GM19463 (cell line): ENCODE measurements around the gene TUBA3C.

ENCODE experiments used
- ATAC-seq: cut with Tn5 transposase; IDR thresholded peaks from one replicate; pipeline ENCODE4 v1.9.1; 2021; ENCODE audit warnings: mild to moderate bottlenecking, moderate library complexity; ENCODE audit not compliant: unreplicated experiment

Gene TUBA3C

DNA sequence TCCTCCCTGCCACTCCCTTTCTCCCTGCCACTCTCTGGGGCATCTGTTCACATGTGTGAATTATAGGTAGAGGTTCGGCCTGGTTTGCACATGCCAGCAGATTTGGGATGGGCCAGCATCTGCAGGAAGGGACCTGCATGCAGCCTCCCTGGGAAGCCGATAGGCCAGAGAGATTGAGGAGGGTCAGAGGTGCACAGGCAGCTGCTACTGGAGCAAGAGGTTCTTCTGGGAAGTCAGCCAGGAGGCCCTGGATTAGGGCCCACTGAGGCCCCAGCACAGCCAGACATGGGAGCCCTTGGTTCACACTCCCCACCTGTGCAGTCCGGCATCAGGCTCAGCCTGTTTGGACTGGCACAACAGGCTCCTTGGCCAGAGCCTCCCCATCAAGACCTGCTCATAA, 12.1 kb downstream of the TUBA3C start:
- ATAC-seq = no peak

DNA sequence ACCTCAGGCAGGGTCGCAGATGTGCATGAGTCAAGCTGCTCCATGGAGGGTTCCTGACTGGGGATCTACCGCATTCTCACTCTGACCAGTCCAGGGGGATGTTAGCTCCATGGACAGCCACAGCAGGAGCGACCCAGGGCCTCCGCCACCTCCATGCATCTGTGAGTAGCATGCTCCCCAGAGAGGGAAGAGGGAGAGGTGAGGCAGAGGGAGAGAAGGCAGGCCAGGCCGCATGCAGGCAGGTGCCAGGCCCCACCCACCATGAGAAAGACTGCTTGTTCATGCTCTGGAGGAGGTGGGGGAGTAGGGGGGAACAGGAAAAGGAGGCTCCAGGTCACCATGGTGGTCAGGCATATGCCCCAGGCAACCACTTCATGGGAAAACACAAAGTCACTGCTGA, 20.3 kb downstream of the TUBA3C start:
- ATAC-seq = no peak

DNA sequence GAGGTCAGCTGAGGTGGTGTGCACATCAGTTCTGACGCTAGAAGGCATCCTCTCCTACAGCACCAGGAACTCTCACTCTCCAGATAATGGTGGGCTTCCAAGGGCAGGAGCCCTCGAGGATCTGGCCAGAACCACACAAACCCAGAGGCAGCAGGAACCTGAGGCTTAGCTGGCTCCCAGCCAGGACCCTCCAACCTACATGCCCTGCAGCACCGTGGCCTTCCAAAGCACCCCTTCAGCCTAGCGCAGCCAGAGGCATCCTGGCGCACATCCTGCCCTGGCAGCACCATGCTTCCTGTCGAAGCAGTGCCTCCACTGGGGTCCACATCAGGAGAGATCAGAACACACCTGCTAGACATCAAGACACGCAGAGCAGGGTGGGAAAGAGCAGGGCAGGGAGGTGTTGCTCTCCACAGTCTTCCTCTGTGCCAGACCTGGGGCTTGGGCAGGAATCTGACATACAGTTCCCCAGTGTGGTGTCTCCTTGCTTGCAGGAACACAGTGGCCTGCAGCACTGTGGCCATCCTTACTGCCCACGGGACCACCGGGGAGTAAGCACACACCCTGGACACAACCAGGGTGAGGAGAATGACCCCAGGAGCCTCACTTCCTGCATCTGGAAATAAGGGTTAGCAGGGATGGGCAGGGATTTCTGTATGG, 21.7 kb downstream of the TUBA3C start:
- no peak for ATAC-seq

DNA sequence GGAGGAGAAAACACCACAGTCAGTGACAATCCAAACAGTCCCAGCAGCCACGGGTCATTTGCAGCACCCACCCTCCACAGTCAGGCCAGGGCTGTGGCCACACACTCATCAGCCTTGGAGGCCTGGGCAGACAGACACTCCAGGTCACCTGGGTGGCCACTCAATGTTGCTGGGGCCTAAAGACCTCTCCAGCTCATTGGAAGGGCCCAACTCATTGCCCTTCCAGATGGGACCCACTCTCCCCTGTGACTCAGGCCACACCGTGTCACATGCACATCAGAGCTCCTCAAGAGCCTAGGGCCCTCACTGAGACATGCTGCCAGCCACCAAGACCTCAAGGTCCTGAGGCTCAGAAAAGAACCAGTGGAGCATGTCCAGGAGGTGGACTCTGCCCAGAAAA, 22.4 kb downstream of the TUBA3C start:
- ATAC-seq = no peak

DNA sequence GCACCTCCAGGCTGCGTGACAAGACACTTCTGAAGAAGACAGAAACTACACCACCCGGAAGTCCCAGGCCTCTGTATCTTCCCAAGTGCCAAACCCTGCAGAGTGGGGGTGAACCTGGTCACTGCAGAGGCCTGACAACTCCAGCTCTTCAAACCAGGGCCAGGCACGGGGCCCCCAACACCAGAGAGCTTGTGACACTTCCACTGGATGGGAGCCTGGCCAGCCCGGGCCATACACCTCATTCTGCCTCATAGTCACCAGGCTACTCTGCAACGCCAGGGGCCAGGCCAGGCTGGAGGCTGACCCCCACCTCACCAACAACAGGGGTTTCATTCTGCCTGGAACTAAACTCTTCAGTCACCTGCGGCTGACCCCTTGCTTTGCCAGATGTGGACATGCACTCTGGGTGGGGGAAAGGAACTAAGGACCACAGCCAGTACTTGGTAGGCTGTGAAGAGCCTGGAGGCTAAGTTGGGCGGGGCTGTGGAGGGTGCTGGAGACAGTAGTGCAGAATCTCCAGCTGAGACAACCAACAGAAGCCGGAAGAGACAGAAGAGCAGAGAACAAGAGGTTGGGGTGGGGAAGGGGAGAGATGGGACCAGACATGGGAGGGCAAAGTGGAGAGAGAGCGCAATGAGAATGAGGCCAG, 23.0 kb downstream of the TUBA3C start:
- ATAC-seq = no peak

DNA sequence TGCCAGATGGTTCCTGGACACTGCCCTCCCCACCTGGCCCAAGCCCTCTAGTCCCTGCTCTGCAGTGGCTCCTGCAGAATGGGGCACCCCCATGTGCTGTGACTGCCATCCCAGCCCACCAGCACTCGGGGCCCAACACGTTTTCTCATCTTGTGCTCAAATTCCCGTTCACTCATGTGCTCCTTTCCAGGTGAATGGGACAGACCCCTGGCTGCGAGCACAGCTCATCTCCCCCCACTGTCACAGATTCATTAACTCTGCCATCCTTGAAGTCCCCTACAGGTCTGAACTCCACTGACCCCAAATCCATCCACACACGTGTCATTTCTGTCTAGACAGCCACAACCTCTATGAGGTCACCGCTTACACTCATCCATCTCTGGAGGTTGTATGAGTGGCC, 23.6 kb downstream of the TUBA3C start:
- no peak for ATAC-seq

DNA sequence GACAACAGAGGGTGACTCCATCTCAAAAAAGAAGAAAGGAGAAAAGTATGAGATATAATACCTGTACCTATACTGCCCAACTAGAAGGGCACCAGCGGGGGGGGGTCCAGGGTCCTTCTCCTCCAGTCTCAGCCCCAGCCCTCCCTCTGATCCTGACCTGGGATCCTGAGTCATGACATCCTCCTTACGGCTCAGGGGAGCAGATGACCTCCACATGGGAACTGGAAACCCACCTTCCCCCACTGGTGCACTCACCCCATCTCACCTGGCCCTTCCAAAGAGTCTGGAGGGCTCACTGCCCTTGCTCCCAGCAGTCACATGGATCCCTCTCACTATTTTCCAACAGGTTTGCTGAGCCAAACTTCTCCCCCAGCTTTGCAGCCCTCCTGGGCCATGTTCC, 24.2 kb downstream of the TUBA3C start:
- ATAC-seq = no peak

DNA sequence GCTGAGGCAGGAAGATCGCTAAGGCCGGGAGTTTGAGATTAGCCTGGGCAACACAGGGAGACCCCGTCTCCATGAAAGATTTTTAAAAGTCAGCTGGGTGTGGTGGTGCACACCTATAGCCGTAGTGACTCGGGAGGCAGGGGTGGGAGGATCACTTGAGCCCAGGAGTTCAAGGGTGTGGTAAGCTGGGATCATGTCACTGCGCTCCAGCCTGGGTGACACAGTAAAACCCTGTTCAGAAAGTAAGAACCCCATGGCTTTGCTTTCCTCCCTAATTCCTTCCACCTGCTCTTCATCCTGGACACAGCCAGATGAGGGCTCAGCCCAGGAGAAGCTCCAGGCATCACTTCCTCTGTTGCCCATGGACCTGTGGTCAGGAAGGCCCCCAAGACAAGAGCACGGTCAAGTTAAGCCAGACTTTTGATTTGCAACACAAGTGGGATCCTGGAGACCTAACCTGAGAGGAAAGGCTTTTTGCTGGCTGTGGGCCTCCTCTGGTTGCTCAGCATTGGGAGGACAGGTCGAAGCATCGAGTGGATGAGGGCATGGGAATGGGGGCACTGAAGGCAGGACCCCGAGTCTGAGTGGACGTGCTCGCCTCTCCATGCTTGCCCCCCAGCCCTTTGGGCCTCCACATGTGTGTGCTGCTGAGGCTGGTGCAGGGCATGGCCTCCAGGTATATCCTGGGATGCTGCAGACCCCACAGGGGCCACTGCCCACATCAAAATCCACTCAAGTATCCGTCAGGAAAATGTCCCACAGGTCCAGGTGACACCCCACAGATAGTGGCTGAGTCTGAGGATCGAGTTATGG, 25.4 kb downstream of the TUBA3C start:
- ATAC-seq = no peak

DNA sequence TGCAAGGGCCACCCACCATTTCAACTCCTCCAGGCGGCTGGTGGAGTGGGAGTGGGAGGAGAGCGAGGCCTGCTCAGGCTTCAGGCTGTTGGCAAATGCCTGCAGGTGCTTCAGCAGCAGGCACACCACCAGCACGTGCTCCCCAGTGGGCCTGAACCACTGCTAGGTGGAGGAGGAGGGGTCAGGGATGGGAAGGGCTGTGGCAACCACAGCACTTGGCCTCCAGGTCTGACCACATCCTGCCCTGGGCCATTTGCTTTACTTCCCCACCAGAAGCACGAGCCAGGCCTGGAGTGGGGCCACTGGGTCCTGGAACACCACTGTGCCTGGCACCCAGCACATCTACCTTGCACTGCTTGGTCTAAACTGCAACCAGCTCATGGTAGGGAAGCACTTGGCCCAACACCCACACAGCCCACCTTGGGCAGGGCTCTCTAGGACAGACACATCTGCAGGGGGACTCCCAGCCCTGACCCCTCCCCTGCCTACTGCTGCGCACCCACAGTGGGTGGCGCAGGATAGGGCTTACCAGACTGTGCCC, 26.2 kb downstream of the TUBA3C start:
- ATAC-seq = no peak

DNA sequence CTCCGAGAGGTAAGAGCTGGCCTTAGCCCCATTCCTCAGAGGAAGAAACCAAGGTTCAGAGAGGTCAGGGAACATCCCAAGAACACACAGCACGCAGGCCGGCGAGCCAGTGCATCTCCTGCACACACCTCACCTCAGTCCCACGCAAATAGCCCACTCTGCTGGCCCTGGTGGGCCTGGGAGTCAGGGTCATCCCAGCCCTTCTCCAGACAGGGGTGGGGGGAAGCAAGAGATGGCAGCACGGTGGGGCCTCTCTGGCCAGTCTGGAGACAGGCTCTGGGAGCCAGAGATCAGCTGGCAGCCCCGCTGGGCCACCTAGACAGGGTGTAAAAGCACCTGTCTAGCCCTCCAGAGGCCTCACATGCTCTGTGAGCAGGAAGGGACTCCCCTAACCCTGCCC, 26.8 kb downstream of the TUBA3C start:
- ATAC-seq = no peak

DNA sequence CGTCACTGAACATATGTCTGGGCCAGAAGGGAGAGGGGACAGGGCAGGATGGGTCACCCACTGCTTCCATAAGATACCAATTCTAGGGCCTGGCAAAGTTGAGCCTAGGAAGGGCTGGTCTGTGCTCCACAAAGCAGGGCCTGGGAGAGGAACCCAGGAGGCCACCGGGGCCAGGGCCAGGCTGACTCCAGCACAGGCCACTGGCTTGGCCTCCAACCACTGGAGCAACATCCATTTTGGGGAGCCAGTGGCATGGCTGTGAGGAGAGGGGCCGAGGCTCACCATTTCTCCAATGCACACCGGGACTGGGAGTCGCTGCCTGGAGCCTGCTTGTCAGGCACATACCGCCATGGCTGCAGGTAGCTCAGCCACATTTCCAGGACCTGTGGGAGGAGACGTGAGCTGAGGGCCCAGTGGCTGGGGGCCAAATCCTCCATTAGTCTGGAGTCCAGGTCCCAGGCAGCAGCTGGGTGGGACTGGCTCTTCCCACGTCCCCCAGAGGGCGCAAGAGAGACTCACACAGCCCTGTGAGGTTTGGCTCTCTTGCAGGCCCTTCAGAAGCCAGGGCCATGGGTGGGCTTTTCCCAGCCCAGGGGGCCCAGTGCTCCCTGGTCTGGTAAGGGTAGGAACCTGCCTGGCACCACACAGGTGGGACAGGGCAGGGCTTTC, 27.7 kb downstream of the TUBA3C start:
- no peak for ATAC-seq

DNA sequence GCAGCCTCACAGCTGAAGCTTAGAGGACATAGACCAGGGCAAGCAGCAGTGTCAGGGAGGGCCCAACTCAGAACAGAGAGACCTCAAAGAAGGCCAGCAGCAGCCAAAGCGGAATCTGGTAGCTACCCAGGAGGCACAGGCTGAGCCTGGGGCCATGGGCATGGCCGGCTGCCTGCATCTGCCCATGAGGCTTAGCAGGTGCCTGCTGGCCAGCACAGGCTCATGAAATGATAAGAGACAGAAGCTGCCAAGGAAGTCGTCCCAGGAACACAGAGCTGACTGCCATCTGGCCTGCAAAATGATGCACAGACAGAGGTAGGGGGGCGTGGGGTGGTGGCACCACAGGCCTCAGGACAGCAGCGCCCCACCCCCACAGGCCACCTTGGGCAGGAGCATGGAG, 29.2 kb downstream of the TUBA3C start:
- ATAC-seq = no peak

DNA sequence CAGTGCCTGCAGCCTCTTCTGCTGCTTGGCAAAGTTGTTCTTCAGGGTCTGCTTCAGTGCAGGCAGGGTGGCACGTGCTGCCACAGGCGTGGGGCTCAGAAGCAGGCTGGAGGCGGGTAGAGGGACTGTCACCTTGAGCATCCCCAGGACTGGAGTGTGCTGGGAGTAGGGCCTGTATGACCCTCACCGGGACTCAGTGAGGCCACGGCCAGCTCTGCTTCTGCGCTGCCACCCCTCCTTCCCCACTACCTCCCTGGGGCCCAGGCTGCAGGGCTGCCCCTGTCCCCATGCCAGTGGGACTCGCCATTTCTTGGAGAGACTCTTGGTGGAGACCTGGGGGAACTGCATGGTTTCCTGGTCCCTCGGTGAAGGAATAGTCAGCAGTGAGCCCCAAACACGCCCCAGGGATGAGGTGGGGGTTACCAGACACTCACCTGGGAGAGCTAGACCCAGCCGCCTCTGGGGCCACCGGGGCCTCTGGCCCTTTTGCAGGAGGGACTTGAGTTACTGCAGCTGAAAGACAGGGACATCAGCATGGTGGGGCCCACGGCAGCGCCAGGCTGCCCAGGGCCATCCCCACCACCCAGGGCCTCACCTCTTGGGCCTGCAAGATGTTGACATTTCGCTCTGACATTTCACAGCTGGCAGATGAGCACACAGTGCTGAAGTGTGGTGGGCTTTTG, 29.9 kb downstream of the TUBA3C start:
- no peak for ATAC-seq

DNA sequence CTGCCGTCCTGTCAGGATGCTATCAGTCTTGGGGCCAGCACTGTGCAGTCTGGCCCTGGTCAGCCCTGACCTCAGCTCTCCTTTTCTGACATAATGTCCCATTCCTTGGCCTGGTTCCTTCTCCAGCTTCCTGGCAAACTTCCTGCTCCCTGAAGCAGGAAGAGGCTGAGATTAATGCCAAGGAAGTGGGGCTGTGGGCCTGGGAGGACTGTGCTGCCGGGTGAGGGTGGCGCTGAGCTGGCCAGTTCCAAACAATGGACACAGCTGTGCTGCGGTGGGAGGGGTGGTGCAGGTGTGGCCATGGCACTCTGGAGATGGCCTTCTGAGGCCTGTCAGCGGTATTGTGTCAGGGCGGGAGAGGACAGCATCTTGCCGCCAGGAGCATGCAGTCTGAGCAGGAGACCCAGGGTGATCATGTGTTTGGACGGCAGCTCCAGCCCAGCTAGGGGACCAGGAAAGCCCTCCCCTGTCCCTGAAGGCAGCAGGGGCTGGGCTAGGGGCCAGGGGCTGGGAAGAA, 30.9 kb downstream of the TUBA3C start:
- ATAC-seq = no peak

DNA sequence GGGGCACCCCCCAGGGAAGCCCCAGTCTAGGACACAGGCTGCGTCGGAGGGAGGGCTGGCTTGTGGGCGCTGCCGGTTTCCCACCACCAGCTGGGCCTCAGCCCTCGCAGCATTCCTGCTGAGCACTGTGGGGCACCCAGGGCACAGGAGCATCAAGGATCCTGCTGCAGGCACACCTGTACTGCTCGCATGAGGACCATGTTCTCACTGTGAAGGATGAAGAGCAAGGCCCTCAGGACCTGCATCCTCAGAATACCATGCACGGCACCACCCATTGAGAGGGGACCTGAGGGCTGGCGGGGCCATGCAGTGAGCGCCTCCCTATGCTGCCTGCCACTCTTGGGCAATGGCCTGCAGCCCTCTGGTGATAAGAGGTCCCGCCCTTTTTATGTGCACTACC, 31.4 kb downstream of the TUBA3C start:
- no peak for ATAC-seq

DNA sequence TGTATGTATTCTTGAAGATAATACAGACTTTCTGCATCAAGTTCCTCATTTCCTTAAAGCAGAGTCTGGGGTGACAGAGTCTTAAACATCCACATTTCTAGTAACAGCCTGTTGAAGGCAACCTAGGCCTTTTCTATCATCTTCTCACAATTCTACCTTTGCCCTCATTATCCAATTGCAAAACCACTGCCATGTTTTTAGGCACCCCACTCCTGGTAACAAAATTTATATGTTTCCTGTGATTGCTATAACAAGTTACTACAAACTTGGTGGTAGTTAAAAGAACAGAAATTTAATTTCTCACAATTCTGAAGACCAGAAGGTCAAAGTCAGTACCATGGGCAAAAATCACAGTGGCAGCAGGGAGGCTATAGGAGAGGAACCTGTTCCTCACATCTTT, 33.1 kb downstream of the TUBA3C start:
- no peak for ATAC-seq
